IMR-90 (cell line): ENCODE results near the gene SLC3A2. TPM values are rescaled to one million over a fixed set of nuclear protein-coding genes. Genes with fewer than 3 reads are reported as not detected.

Source experiments
- ATAC-seq: fragments of 200-7000 bp; cut with Tn5 transposase; 2 replicates; pipeline ENCODE4 v1.9.1; 2020; ENCODE audit warnings: low read depth, mild to moderate bottlenecking, moderate library complexity
- BruUV-seq: library from RNA; stranded (reverse); fragments of 400-500 nt; replicated peaks from 2 replicates; lab custom pipeline; 2021; lab: Mats Ljungman, UMichigan
- CTCF ChIA-PET: fragments of 300-600 bp; formaldehyde crosslinking; extraction: SDS; loops from one replicate; lab custom pipeline; 2021; ENCODE audit warnings: antibody characterized with exemption; lab: Yijun Ruan, JAX
- POLR2A ChIA-PET: fragments of 300-600 bp; sonication (Branson Sonifier 250); formaldehyde crosslinking; loops from one replicate; lab custom pipeline; 2022; ENCODE audit warnings: antibody characterized with exemption; ENCODE audit not compliant: unreplicated experiment; lab: Charles Lee
- DNase-seq: peaks from one replicate; pipeline ENCODE4 v3.0.0; 2013
- H2AFZ ChIP-seq: replicated peaks from 2 replicates; pipeline ENCODE3; 2013; ENCODE audit warnings: low read length, mild to moderate bottlenecking; ENCODE audit not compliant: poor library complexity
- H2AK5ac ChIP-seq: 2 replicates; pipeline ENCODE4 v1.6.1; 2013; ENCODE audit warnings: low read depth, low read length, inconsistent platforms
- H2AK9ac ChIP-seq: replicated peaks from 2 replicates; pipeline ENCODE3; 2013; ENCODE audit warnings: mild to moderate bottlenecking, low read depth, low read length, moderate library complexity; ENCODE audit not compliant: poor library complexity
- H2BK120ac ChIP-seq: 2 replicates; pipeline ENCODE4 v1.6.1; 2013; ENCODE audit warnings: low read depth, low read length, inconsistent platforms
- H2BK15ac ChIP-seq: 3 replicates; pipeline ENCODE4 v1.6.1; 2013; ENCODE audit warnings: low read depth, low read length, inconsistent platforms
- H2BK20ac ChIP-seq: 2 replicates; pipeline ENCODE4 v1.6.1; 2013; ENCODE audit warnings: low read depth, mild to moderate bottlenecking, inconsistent platforms, low read length, moderate library complexity
- H2BK5ac ChIP-seq: 2 replicates; pipeline ENCODE4 v1.6.1; 2013; ENCODE audit warnings: mild to moderate bottlenecking, low read depth, low read length, inconsistent platforms; ENCODE audit not compliant: poor library complexity, severe bottlenecking
- H3K14ac ChIP-seq: replicated peaks from 2 replicates; pipeline ENCODE4 v1.6.1; 2013; ENCODE audit warnings: low read depth, low read length, inconsistent platforms
- H3K18ac ChIP-seq: 2 replicates; pipeline ENCODE4 v1.6.1; 2013; ENCODE audit warnings: low read depth, low read length, control low read depth
- H3K23ac ChIP-seq: 2 replicates; pipeline ENCODE4 v1.6.1; 2013; ENCODE audit warnings: low read depth, low read length, inconsistent platforms
- H3K27ac ChIP-seq: 2 replicates; pipeline ENCODE4 v1.5.1; 2013; ENCODE audit warnings: mild to moderate bottlenecking, control low read depth, low read length; ENCODE audit not compliant: insufficient read depth
- H3K27me3 ChIP-seq: 2 replicates; pipeline ENCODE4 v1.6.1; 2013; ENCODE audit warnings: low read length; ENCODE audit not compliant: control insufficient read depth, insufficient read depth
- H3K36me3 ChIP-seq: 2 replicates; pipeline ENCODE4 v1.6.1; 2013; ENCODE audit warnings: low read length, mixed read lengths; ENCODE audit not compliant: control insufficient read depth, insufficient read depth
- H3K4ac ChIP-seq: 2 replicates; pipeline ENCODE4 v1.6.1; 2013; ENCODE audit warnings: low read depth, low read length, inconsistent platforms
- H3K4me1 ChIP-seq: 2 replicates; pipeline ENCODE4 v1.6.1; 2013; ENCODE audit warnings: low read length, mixed read lengths; ENCODE audit not compliant: control insufficient read depth, insufficient read depth
- H3K4me2 ChIP-seq: 2 replicates; pipeline ENCODE4 v1.6.1; 2013; ENCODE audit warnings: low read depth, mild to moderate bottlenecking, control low read depth, low read length, moderate library complexity
- H3K4me3 ChIP-seq: 2 replicates; pipeline ENCODE4 v1.5.1; 2013; ENCODE audit warnings: low read depth, mild to moderate bottlenecking, control low read depth, low read length, moderate library complexity; ENCODE audit not compliant: insufficient read depth
- H3K56ac ChIP-seq: 2 replicates; pipeline ENCODE4 v1.6.1; 2013; ENCODE audit warnings: low read length, inconsistent platforms; ENCODE audit not compliant: insufficient read depth; ENCODE audit errors: extremely low read depth
- H3K79me1 ChIP-seq, 2 experiments: 2 replicates each; pipeline ENCODE4 v1.6.1; 2013; ENCODE audit warnings: low read length in 2 of 2, inconsistent platforms in 1 of 2, low read depth in 1 of 2
- H3K9ac ChIP-seq: 2 replicates; pipeline ENCODE4 v1.6.1; 2013; ENCODE audit warnings: low read depth, low read length, control low read depth
- H3K9me1 ChIP-seq: 2 replicates; pipeline ENCODE4 v1.6.1; 2013; ENCODE audit warnings: low read length, inconsistent platforms; ENCODE audit not compliant: insufficient read depth
- H3K9me3 ChIP-seq: 2 replicates; pipeline ENCODE4 v1.6.1; 2013; ENCODE audit warnings: low read length; ENCODE audit not compliant: control insufficient read depth, insufficient read depth
- H4K20me1 ChIP-seq: 2 replicates; pipeline ENCODE4 v1.6.1; 2013; ENCODE audit warnings: low read length, inconsistent platforms; ENCODE audit not compliant: insufficient read depth
- H4K5ac ChIP-seq: 2 replicates; pipeline ENCODE4 v1.6.1; 2013; ENCODE audit warnings: mild to moderate bottlenecking, low read depth, low read length, control low read depth
- H4K8ac ChIP-seq, 2 experiments: 2 replicates each; pipeline ENCODE4 v1.6.1; 2013; ENCODE audit warnings: low read depth in 2 of 2, low read length in 2 of 2, control low read depth in 1 of 2, inconsistent platforms in 1 of 2
- H4K91ac ChIP-seq: 2 replicates; pipeline ENCODE4 v1.6.1; 2013; ENCODE audit warnings: low read depth, low read length, inconsistent platforms; ENCODE audit not compliant: insufficient read depth
- BHLHE40 ChIP-seq: fragments of 150-350 bp; IDR thresholded peaks from 2 replicates; pipeline ENCODE4 v1.6.1; 2016; ENCODE audit warnings: mild to moderate bottlenecking, low read depth, low read length
- CEBPB ChIP-seq: IDR thresholded peaks from 2 replicates; pipeline ENCODE4 v1.6.1; 2012; ENCODE audit warnings: low read depth, low read length, improper control_type of control experiment
- CHD1 ChIP-seq: IDR thresholded peaks from 2 replicates; pipeline ENCODE4 v1.6.1; 2012; ENCODE audit warnings: low read depth, low read length, improper control_type of control experiment
- CTCF ChIP-seq: conservative IDR thresholded peaks from 2 replicates; pipeline ENCODE4 v1.5.1; 2012; ENCODE audit warnings: mild to moderate bottlenecking, low read depth, low read length, improper control_type of control experiment
- ELK1 ChIP-seq: fragments of 150-350 bp; IDR thresholded peaks from 2 replicates; pipeline ENCODE4 v1.6.1; 2016; ENCODE audit warnings: low read depth, mild to moderate bottlenecking, low read length, moderate library complexity, borderline replicate concordance
- FOS ChIP-seq: fragments of 150-350 bp; IDR thresholded peaks from 2 replicates; pipeline ENCODE4 v1.6.1; 2016; ENCODE audit warnings: low read depth, low read length
- MAFK ChIP-seq: IDR thresholded peaks from 2 replicates; pipeline ENCODE4 v1.6.1; 2012; ENCODE audit warnings: low read depth, low read length, improper control_type of control experiment
- MAZ ChIP-seq: IDR thresholded peaks from 2 replicates; pipeline ENCODE4 v1.6.1; 2012; ENCODE audit warnings: low read depth, mild to moderate bottlenecking, low read length, improper control_type of control experiment, moderate library complexity, borderline replicate concordance
- NFE2L2 ChIP-seq: fragments of 150-350 bp; IDR thresholded peaks from 2 replicates; pipeline ENCODE4 v1.6.1; 2016; ENCODE audit warnings: low read depth, mild to moderate bottlenecking, low read length
- POLR2A ChIP-seq: IDR thresholded peaks from 2 replicates; pipeline ENCODE4 v1.6.1; 2012; ENCODE audit warnings: mild to moderate bottlenecking, low read depth, low read length
- RAD21 ChIP-seq: IDR thresholded peaks from 2 replicates; pipeline ENCODE4 v1.6.1; 2012; ENCODE audit warnings: low read length, improper control_type of control experiment
- RCOR1 ChIP-seq: IDR thresholded peaks from 2 replicates; pipeline ENCODE4 v1.6.1; 2012; ENCODE audit warnings: mild to moderate bottlenecking, low read length, improper control_type of control experiment; ENCODE audit not compliant: insufficient replicate concordance
- RFX5 ChIP-seq: IDR thresholded peaks from 2 replicates; pipeline ENCODE4 v1.8.0; 2012; ENCODE audit warnings: low read depth, mild to moderate bottlenecking, low read length, moderate library complexity
- SMC3 ChIP-seq: fragments of 150-350 bp; IDR thresholded peaks from 2 replicates; pipeline ENCODE4 v1.6.1; 2016; ENCODE audit warnings: low read depth, mild to moderate bottlenecking, antibody characterized with exemption, low read length, moderate library complexity
- USF2 ChIP-seq: fragments of 150-350 bp; IDR thresholded peaks from 2 replicates; pipeline ENCODE4 v1.6.1; 2017; ENCODE audit warnings: mild to moderate bottlenecking, antibody characterized with exemption, low read length, low read depth
- WGBS, 2 experiments: methylation state at CpG; one replicate each; pipeline versions ENCODE4 v1.1.5 to v1.1.7; 2013; ENCODE audit warnings: missing lambda C conversion rate in 2 of 2; ENCODE audit not compliant: insufficient read length in 1 of 2; ENCODE audit errors: extremely low coverage in 2 of 2; 5-methylcytosine and 5-hydroxymethylcytosine counted together
- dilution Hi-C: fragments of 300-500 bp; cut with HindIII; formaldehyde crosslinking; loops from one replicate; pipeline ENCODE4 v1.14.3; 2018; ENCODE audit warnings: low sequenced_read_pairs; ENCODE audit not compliant: unreplicated experiment
- in situ Hi-C: fragments of 300-500 bp; cut with MboI; formaldehyde crosslinking; loops from 3 replicates; pipeline ENCODE4 v1.14.3; 2019; ENCODE audit warnings: low sequenced_read_pairs, inconsistent platforms, mixed read lengths
- intact Hi-C: fragments of 100-400 bp; cut with micrococcal nuclease; formaldehyde crosslinking; loops from 2 replicates; pipeline ENCODE4 v1.10.0; 2022
- polyA plus RNA-seq, 3 experiments: library from polyadenylated mRNA; depleted of rRNA; stranded (reverse); fragments of >200 nt; gene quantifications; 2 replicates each; pipeline ENCODE4 v1.2.3, GENCODE V29; 2012; ENCODE audit warnings: low replicate concordance in 1 of 3
- total RNA-seq: library from RNA; depleted of rRNA; stranded (reverse); fragments of >200 nt; gene quantifications from 2 replicates; pipeline ENCODE4 v1.2.3, GENCODE V29; 2012

SLC3A2 gene
- total and polyA plus RNA-seq, 2 of the 4 experiments (the other 2 are of a cell fraction): 140 to 239 TPM

- ChIA-PET POLR2A (no interaction called here), CTCF (interaction anchor here (1.1 kb wide), 1 partner anchor 58 kb away, joined by 4 read pairs; no protein-coding TSS in a partner anchor)
- Histone ChIP-seq H3K4me3 (no peak overlapping the region), H3K9me1 (no peaks in the 10 kb centered on the region), H3K9ac (no peak overlapping the region), H3K27ac (no peak overlapping the region), H3K23ac (peak overlapping the region; percentile 24; the same call in 1 of the 2 replicates), H3K9me3 (no peaks in the 10 kb centered on the region), H4K91ac (no peak overlapping the region), H3K56ac (no peak overlapping the region), H3K4ac (no peak overlapping the region), H3K14ac (no peak overlapping the region), H4K8ac (no peak overlapping the region), H2BK5ac (no peak overlapping the region), H2BK15ac (no peak overlapping the region), H3K27me3 (no peaks in the 10 kb centered on the region), H3K4me2 (no peak overlapping the region), H2AK9ac (no peak overlapping the region), H3K79me1 (peaks cover 0 to 2% of the 10 kb centered on the region in 2 experiments; a peak in 1 of 4 replicates), H2BK20ac (no peak overlapping the region), H4K20me1 (no peaks in the 10 kb centered on the region; the same call in none of the 2 replicates), H3K18ac (no peak overlapping the region), H3K4me1 (peaks cover 8% of the 10 kb centered on the region), H4K5ac (no peak overlapping the region), H2AK5ac (no peak overlapping the region), H2AFZ (no peak overlapping the region), H2BK120ac (no peak overlapping the region), H3K36me3 (no peaks in the 10 kb centered on the region)
- intact Hi-C loops: no loop called here
- dilution Hi-C loops: no loop called here
- TF ChIP-seq RFX5 (no peak), RCOR1 (no peak), RAD21 (no peak), CTCF (no peak), BHLHE40 (no peak), USF2 (no peak), MAFK (no peak), ELK1 (no peak), SMC3 (no peak), CEBPB (no peak), MAZ (no peak), POLR2A (no peak), FOS (no peak), NFE2L2 (no peak), CHD1 (no peak)
- WGBS, 2 experiments: no CpG with 5 or more reads among the region's 3 CpGs
- no TSS peak for BruUV-seq
- in situ Hi-C loops: no loop called here
- no peak for DNase-seq
- ATAC-seq: no peak
Observed at GRCh38 chr11:62844154-62844553, 36.5 kb upstream of the SLC3A2 start.
